Activated CD4-positive, alpha-beta memory T cell treated with anti-CD3 and anti-CD28 coated beads for 36 hours (primary cell): ENCODE results near the gene FSIP1. TPM values are rescaled to one million over a fixed set of nuclear protein-coding genes. Genes with fewer than 3 reads are reported as not detected.

Source experiments
- CTCF ChIA-PET: fragments of 350-600 bp; sonication (Branson Sonifier 250); formaldehyde crosslinking; loops from one replicate; lab custom pipeline; 2021; ENCODE audit warnings: antibody characterized with exemption, inconsistent platforms; lab: Charles Lee
- POLR2A ChIA-PET: fragments of 350-600 bp; sonication (Branson Sonifier 250); formaldehyde crosslinking; loops from one replicate; lab custom pipeline; 2021; ENCODE audit warnings: antibody characterized with exemption; lab: Charles Lee
- DNase-seq: peaks from one replicate; pipeline ENCODE4 v3.0.0-alpha.2; 2020
- H3K27ac Mint-ChIP-seq: one replicate; pipeline ENCODE4 v1.8.0; 2021; ENCODE audit warnings: mixed read lengths
- H3K27me3 Mint-ChIP-seq: one replicate; pipeline ENCODE4 v1.8.0; 2021; ENCODE audit warnings: mixed read lengths
- H3K36me3 Mint-ChIP-seq: one replicate; pipeline ENCODE4 v1.8.0; 2021; ENCODE audit warnings: mixed read lengths
- H3K4me1 Mint-ChIP-seq: one replicate; pipeline ENCODE4 v1.8.0; 2021; ENCODE audit warnings: low read depth, mixed read lengths
- H3K4me3 Mint-ChIP-seq: one replicate; pipeline ENCODE4 v1.8.0; 2021; ENCODE audit warnings: mild to moderate bottlenecking, mixed read lengths
- H3K9me3 Mint-ChIP-seq: one replicate; pipeline ENCODE4 v1.8.0; 2021; ENCODE audit warnings: mixed read lengths
- intact Hi-C: fragments of 100-400 bp; cut with micrococcal nuclease; formaldehyde crosslinking; loops from one replicate; pipeline ENCODE4 v1.15.1; 2023
- total RNA-seq, 2 experiments: library from RNA; stranded (reverse); gene quantifications; one replicate each; pipeline ENCODE4 v1.2.3, GENCODE V29; 2021

The FSIP1 gene
- total RNA-seq, 2 experiments from 2014 or later, result 0.29 to 0.68 TPM

- Mint-ChIP-seq H3K27ac (no peak overlapping the region), H3K9me3 (no peaks in the 10 kb centered on the region), H3K4me3 (no peak overlapping the region), H3K27me3 (peaks cover 3% of the 10 kb centered on the region), H3K36me3 (no peaks in the 10 kb centered on the region), H3K4me1 (no peaks in the 10 kb centered on the region)
- CTCF ChIA-PET, result no interaction called here
- DNase-seq, result no peak
- intact Hi-C loops, result no loop called here
- POLR2A ChIA-PET, result no interaction called here
Observed at GRCh38 chr15:39552556-39552955, 230.1 kb downstream of the FSIP1 start.

GRCh38 chr15:39551476-39551875 lies 231.2 kb downstream of the FSIP1 start:
- Mint-ChIP-seq H3K9me3 (no peaks in the 10 kb centered on the region), H3K36me3 (no peaks in the 10 kb centered on the region), H3K27me3 (peaks cover 3% of the 10 kb centered on the region), H3K4me1 (no peaks in the 10 kb centered on the region), H3K4me3 (no peak overlapping the region), H3K27ac (no peak overlapping the region)
- POLR2A ChIA-PET, result no interaction called here
- intact Hi-C loops, result no loop called here
- CTCF ChIA-PET, result no interaction called here
- DNase-seq, result no peak

Other genes with a start within 250 kb of the FSIP1 start
- gene THBS1, start 201.8 kb downstream of the FSIP1 start, total RNA-seq, result 1 to 10 TPM in 1 of 2 experiments, under 1 TPM in 1; 0.93 to 1.8 TPM
- gene GPR176, start 137.4 kb upstream of the FSIP1 start, total RNA-seq, result under 1 TPM; 0.21 to 0.27 TPM
- 10 to 100 TPM; 34.5 to 36.4 TPM for gene EIF2AK4, start 151.3 kb upstream of the FSIP1 start, total RNA-seq